ENCODE results near the gene B3GAT3. TPM values are rescaled to one million over a fixed set of nuclear protein-coding genes. Genes with fewer than 3 reads are reported as not detected.

Gene B3GAT3
- total RNA-seq, 2 donors from 2014 or later: 57.0 to 75.3 TPM

DNA sequence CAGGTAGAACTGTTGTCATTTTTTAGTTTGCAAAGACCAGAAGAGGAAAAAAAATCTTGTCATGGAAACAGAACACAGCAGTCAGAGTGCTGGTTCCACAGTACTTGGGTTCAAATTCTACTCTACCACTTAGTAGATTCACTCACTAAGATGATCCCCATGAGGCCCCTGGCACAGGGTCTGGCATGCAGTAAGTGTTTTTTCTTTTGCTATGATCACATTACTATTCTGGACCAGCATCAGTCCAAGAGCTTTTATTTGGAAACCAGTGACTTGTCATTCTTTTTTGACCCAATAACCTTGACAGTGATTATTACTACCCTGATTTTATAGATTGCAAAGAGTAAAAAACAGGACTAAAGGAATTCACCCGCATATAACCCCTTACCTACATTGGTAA, 52.2 kb downstream of the B3GAT3 start:
- intact Hi-C loops (cut with DNase I): no loop called here
- H3K27me3 ChIP-seq (replicated peaks; ENCODE audit: insufficient read depth): no peaks in the 10 kb centered on the region
- H3K4me1 ChIP-seq (replicated peaks): peaks cover 9% of the 10 kb centered on the region
- no peak overlapping the region for H3K27ac ChIP-seq
- H3K4me3 ChIP-seq: no peak overlapping the region
- no peaks in the 10 kb centered on the region for H3K9me3 ChIP-seq
- H3K36me3 ChIP-seq: peaks cover 9 to 28% of the 10 kb centered on the region in 2 donors
- TF ChIP-seq POLR2AphosphoS5 (IDR thresholded peaks at IDR 0.05) (no peak), POLR2A (IDR thresholded peaks at IDR 0.05) (no peak), CTCF (IDR thresholded peaks at IDR 0.05) (no peak)
- WGBS: 40% methylated on average over 1 of the region's 1 CpG
- no peak for DNase-seq (ENCODE audit: low spot score)

GRCh38 chr11:62567018-62567633, 54.7 kb downstream of the B3GAT3 start:
- H3K4me3 ChIP-seq: no peak overlapping the region
- H3K4me1 ChIP-seq (replicated peaks): peaks cover 5% of the 10 kb centered on the region
- no peaks in the 10 kb centered on the region for H3K9me3 ChIP-seq
- DNase-seq (ENCODE audit: low spot score): no peak
- intact Hi-C loops (cut with DNase I): no loop called here
- H3K27me3 ChIP-seq (replicated peaks; ENCODE audit: insufficient read depth): no peaks in the 10 kb centered on the region
- WGBS: 87% methylated on average over 8 of the region's 8 CpGs
- peaks cover 9 to 32% of the 10 kb centered on the region in 2 donors for H3K36me3 ChIP-seq
- no peak overlapping the region for H3K27ac ChIP-seq
- no peak for TF ChIP-seq POLR2A (IDR thresholded peaks at IDR 0.05)
- no peak for TF ChIP-seq POLR2AphosphoS5 (IDR thresholded peaks at IDR 0.05)
- no peak for TF ChIP-seq CTCF (IDR thresholded peaks at IDR 0.05)

DNA sequence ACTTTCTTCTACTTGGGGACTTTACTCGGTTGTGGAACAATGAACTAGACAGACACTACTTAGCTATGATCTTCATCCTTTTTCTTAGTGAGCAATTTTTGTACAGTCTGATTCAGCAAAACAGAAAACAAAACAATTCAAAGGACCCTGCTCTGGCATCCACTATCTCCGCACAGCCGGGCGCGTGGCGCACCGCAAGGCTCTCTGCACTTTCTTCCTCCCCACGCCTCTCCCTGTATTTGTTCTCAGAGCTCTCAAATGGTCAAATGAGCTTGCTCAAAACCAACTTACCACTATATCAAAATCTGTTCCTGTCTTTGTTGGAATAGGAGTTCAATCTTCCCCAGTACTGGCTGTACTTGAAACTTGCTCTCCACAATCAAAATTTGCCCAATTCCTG, 55.5 kb downstream of the B3GAT3 start:
- Histone ChIP-seq H3K27ac (no peak overlapping the region), H3K36me3 (peaks cover 9 to 33% of the 10 kb centered on the region in 2 donors), H3K9me3 (no peaks in the 10 kb centered on the region), H3K4me3 (no peak overlapping the region), H3K4me1 (replicated peaks) (no peaks in the 10 kb centered on the region), H3K27me3 (replicated peaks; ENCODE audit: insufficient read depth) (no peaks in the 10 kb centered on the region)
- 85% methylated on average over 8 of the region's 8 CpGs for WGBS
- intact Hi-C loops (cut with DNase I): no loop called here
- TF ChIP-seq POLR2AphosphoS5 (IDR thresholded peaks at IDR 0.05): no peak
- TF ChIP-seq CTCF (IDR thresholded peaks at IDR 0.05): no peak
- TF ChIP-seq POLR2A (IDR thresholded peaks at IDR 0.05): no peak
- no peak for DNase-seq (ENCODE audit: low spot score)

Small RNAs within 50 kb of the gene (microRNA-seq; reads per million reads assigned to microRNA genes)
- 1.9 reads per million, percentile 27 among the genes with 10 or more reads in this experiment for gene MIR6747

Small RNAs within 50 kb of the gene (small RNA-seq; reads per million reads assigned to genes)
- gene AP001458.1 (0 reads per million in 2 donors), gene MIR6747 (0.20 to 0.28 reads per million in 2 donors), gene SNORA57 (0 reads per million in 2 donors)

Other genes with a start within 250 kb of the B3GAT3 start
- 100 to 1,000 TPM in 1 of 2 donors, 1 to 10 TPM in 1; 6.8 to 203 TPM for gene SCGB1A1, start 203.0 kb downstream of the B3GAT3 start, total RNA-seq
- 100 to 1,000 TPM; 367 to 434 TPM for gene AHNAK, start 75.2 kb downstream of the B3GAT3 start, total RNA-seq
- gene EEF1G, start 48.1 kb downstream of the B3GAT3 start, total RNA-seq: 1,000 to 10,000 TPM; 1,254 to 2,389 TPM
- gene TUT1, start 30.5 kb downstream of the B3GAT3 start, total RNA-seq: 10 to 100 TPM; 26.6 to 30.6 TPM
- 100 to 1,000 TPM in 1 of 2 donors, 10 to 100 TPM in 1; 96.5 to 110 TPM for gene MTA2, start 20.1 kb downstream of the B3GAT3 start, total RNA-seq
- 10 to 100 TPM; 50.2 to 80.1 TPM for gene EML3, start 9.2 kb downstream of the B3GAT3 start, total RNA-seq
- gene ROM1, start 8.7 kb downstream of the B3GAT3 start, total RNA-seq: 10 to 100 TPM in 1 of 2 donors, 1 to 10 TPM in 1; 8.0 to 12.7 TPM
- gene GANAB, start 24.6 kb upstream of the B3GAT3 start, total RNA-seq: 100 to 1,000 TPM; 163 to 199 TPM
- gene INTS5, start 31.3 kb upstream of the B3GAT3 start, total RNA-seq: 10 to 100 TPM; 34.0 to 35.3 TPM
- 10 to 100 TPM; 27.8 to 68.0 TPM for gene C11orf98, start 43.2 kb upstream of the B3GAT3 start, total RNA-seq
- 10 to 100 TPM in 1 of 2 donors, 1 to 10 TPM in 1; 9.7 to 20.2 TPM for gene CSKMT, start 43.3 kb upstream of the B3GAT3 start, total RNA-seq
- 10 to 100 TPM; 10.3 to 18.3 TPM for gene UQCC3, start 49.7 kb upstream of the B3GAT3 start, total RNA-seq
- 10 to 100 TPM in 1 of 2 donors, 1 to 10 TPM in 1; 7.1 to 10.2 TPM for gene LBHD1, start 50.3 kb upstream of the B3GAT3 start, total RNA-seq
- 100 to 1,000 TPM; 136 to 179 TPM for gene UBXN1, start 57.1 kb upstream of the B3GAT3 start, total RNA-seq
- 1 to 10 TPM; 2.8 to 8.0 TPM for gene LRRN4CL, start 67.5 kb upstream of the B3GAT3 start, total RNA-seq
- gene BSCL2, start 85.4 kb upstream of the B3GAT3 start, total RNA-seq: 100 to 1,000 TPM; 148 to 187 TPM
- not detected for gene GNG3, start 85.7 kb upstream of the B3GAT3 start, total RNA-seq
- 10 to 100 TPM; 26.6 to 33.5 TPM for gene HNRNPUL2, start 105.5 kb upstream of the B3GAT3 start, total RNA-seq
- gene TTC9C, start 106.5 kb upstream of the B3GAT3 start, total RNA-seq: 10 to 100 TPM; 25.1 to 25.5 TPM
- 10 to 100 TPM; 14.8 to 19.1 TPM for gene ZBTB3, start 132.2 kb upstream of the B3GAT3 start, total RNA-seq
- 10 to 100 TPM; 97.2 to 98.3 TPM for gene POLR2G, start 139.6 kb upstream of the B3GAT3 start, total RNA-seq
- gene TAF6L, start 149.4 kb upstream of the B3GAT3 start, total RNA-seq: 10 to 100 TPM; 22.2 to 36.2 TPM
- gene TMEM179B, start 165.4 kb upstream of the B3GAT3 start, total RNA-seq: 100 to 1,000 TPM; 139 to 200 TPM
- gene TMEM223, start 170.0 kb upstream of the B3GAT3 start, total RNA-seq: 10 to 100 TPM; 35.8 to 73.6 TPM
- gene NXF1, start 183.5 kb upstream of the B3GAT3 start, total RNA-seq: 10 to 100 TPM; 75.6 to 98.2 TPM
- gene STX5, start 210.1 kb upstream of the B3GAT3 start, total RNA-seq: 10 to 100 TPM; 34.5 to 57.5 TPM
- gene TEX54, start 210.9 kb upstream of the B3GAT3 start, total RNA-seq: not detected
- 10 to 100 TPM; 44.5 to 46.1 TPM for gene WDR74, start 217.6 kb upstream of the B3GAT3 start, total RNA-seq

Measured in prostate gland (tissue), 2 donors.